Endometrium (tissue), 2 donors: Measurements from ENCODE around the gene ADCY2.

ENCODE experiments used
- FAIRE-seq: peaks from 2 replicates; lab custom pipeline; 2012; peaks lifted over from hg19 to GRCh38; lab: Jason Lieb, UNC
- donor health status: control.
- donor health status: control.

Gene ADCY2

DNA sequence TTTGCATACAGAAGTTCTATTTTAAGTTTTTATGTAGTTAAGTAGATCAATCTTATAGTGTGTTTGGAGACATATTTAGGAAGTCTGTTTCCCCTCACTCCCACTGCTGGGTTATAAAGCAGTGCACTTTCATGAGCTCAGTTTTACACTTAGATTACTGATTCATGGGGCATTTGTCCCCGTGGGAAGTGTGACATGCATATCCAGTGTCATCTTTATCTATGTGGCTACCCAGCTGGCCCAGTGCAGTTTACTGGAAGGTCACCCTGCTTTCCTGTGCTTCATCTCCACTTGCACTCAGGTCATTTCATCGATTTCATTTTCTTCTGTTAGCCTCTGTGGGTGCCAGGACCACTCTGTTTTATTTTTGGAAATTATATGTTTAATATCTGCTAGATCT, 49.1 kb downstream of the ADCY2 start:
- no peak for FAIRE-seq

DNA sequence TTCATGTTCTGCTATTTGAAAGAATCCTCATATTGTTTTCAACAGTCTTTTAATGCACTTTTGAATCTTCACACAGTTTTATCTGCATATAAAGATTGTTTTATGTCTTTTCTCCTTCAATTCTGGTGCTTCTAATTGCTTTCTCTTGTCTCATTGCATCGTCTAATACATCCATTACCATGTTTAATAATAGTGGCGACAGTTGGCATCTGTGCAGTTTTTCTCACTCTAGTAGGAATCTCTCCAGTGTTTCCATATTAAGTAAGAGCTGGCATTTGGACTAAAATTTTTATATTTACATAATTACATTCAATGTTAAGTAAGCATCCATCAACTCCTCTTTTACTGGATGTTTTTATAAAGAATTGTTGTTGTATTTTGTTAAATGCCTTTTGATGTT, 49.9 kb downstream of the ADCY2 start:
- FAIRE-seq: no peak

GRCh38 chr5:7446913-7447312, 51.0 kb downstream of the ADCY2 start:
- no peak for FAIRE-seq

- no peak for FAIRE-seq
Measured at GRCh38 chr5:7453947-7454346, 58.0 kb downstream of the ADCY2 start.

GRCh38 chr5:7456206-7456605, 60.3 kb downstream of the ADCY2 start:
- FAIRE-seq: no peak

DNA sequence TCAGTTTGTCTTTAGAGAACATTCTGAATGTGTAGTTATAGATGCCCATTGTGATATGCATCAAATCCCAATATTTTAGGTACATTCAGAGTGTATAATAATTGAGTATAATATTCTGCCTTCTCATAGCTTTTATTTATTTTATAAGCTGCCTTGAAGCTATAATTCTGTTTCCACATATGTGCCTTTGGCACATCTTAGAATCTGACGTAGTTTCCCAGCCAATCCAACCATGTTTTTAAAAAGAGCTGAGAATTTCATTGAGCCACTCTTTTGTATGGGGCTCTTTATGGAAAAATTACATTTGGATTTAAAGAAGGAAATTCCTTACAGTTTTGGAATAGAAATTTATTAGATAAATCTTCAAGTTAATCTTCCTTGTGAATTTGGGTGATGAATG, 65.4 kb downstream of the ADCY2 start:
- no peak for FAIRE-seq

DNA sequence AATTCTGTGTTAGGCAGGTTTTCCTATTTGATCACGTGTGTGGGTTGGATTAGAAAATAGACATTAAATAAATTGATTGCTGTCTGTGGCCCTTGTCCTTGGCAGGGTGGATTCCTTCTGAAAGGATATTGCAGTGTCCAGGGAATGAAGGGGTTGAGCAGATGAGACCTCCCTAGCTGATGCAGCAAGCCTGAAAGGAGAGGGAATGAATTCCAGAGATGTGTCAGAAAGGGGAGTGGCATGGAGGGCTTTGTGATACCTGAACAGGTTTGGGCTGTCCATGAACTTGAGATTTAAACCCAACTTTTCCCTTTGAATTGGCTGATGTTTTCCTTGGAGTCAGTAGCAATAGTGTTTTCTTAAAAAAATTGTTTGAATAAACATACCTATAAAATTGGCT, 66.8 kb downstream of the ADCY2 start:
- FAIRE-seq: no peak

- FAIRE-seq: no peak
Measured at GRCh38 chr5:7464182-7464581, 68.2 kb downstream of the ADCY2 start.

GRCh38 chr5:7467179-7467578, 71.2 kb downstream of the ADCY2 start:
- no peak for FAIRE-seq

DNA sequence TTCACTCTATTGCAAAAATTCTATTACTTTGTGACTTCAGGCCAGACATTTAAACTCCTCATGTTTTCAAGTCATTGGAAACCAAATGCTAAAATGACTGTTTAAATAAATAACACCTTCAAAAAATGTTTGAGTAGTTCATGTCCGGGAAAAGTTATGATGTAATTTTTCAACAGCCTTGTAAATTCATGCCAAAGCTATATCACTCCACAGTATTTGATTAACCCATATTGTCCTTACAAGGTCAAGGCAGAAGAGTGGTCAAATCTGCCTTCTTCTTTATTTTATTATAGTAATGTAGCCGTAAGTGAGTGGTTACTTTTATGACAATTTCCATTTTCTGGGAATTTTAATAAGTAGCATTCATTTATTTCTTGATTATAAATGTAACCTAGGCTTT, 72.8 kb downstream of the ADCY2 start:
- no peak for FAIRE-seq

GRCh38 chr5:7471710-7472109, 75.8 kb downstream of the ADCY2 start:
- FAIRE-seq: no peak

GRCh38 chr5:7473115-7473514, 77.2 kb downstream of the ADCY2 start:
- no peak for FAIRE-seq

DNA sequence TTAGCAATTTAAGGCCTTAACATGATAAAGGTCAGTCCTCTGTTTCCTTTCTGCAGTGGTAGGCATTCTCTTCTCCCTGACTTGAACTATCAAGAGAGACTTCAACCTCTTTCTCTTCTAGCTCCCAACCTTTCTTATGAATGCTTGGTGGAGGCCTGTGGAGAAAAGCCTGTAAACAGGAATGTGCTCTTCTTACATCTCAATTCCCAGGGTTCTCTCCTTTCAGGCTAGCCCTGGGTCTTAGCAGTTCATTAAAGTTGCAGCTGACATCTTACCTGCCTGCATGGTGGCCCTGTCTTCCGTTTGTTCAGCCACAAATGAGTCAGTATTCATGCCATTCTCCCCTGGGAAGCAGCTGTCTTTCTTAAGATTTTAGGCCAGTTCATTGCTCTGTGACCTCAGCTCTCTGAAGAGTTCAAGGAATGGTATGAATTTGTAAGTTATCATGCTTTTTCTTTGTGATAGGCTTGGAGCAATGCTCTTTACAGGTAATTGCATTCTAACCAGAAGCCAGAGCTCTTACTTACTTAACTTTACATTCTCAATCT, 77.8 kb downstream of the ADCY2 start:
- FAIRE-seq: no peak

DNA sequence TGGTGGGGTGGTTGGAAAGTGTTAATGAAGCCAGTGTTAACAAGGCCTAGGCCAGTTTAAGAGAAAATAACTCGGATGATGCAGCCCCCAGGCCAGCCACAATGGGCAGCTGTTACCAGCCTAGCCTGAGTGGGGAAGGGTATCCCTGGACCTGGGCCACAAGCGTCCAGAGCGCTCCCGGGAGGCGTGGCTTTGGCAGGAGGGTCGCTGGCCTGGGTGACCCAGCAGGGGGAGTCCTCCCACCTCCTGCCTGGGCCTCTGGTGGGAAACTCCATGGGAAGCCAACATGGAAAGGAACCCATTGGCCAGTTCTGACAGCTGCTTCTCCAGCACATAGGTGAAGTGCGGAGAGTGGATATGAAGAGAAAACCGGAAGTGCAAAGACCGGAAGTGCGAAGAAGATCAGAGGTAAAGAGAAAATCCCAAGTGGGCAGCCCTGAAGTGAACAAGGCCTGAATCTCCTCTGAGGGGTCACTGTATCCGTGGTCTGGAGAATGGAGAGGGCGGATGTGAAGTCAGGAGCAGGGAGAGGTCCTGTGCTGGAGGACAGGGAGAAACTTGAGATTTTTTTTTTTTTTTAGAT, 79.0 kb downstream of the ADCY2 start:
- FAIRE-seq: no peak

GRCh38 chr5:7478459-7478858, 82.5 kb downstream of the ADCY2 start:
- no peak for FAIRE-seq

GRCh38 chr5:7488734-7489133, 92.8 kb downstream of the ADCY2 start:
- FAIRE-seq: no peak

GRCh38 chr5:7492371-7492770, 96.4 kb downstream of the ADCY2 start:
- no peak for FAIRE-seq

- no peak for FAIRE-seq
Measured at GRCh38 chr5:7493081-7493480, 97.1 kb downstream of the ADCY2 start.

GRCh38 chr5:7493622-7494021, 97.7 kb downstream of the ADCY2 start:
- no peak for FAIRE-seq

DNA sequence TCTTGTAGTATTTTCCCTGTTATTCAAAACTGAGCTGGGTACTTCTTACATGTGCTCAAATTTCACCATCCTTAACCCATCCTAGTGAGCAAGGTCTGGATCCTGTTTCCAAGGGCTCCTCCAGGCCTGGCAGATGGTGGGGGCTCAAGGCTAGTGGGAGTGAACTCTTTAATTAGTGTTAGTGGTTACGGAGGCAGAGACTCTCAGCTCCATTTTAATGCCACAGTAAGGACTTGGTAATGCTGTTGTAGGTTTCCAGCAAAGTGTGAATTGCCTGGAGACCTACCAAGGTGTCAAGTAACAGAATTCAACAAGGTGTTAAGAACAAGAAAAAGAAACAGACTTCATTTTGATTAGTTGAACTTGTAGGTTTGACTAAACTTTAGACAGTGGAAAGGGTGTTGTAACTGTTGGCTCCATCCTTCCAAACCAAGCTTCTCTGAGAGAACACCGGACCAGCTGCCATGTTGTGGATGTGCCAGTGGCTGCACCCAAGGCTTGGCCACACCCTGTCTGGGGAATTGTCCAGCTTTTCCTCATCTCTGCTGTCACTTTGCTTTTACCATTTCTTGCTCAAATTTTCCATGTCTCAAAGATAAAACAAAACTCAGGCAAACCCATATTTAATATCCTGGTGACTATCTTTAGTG, 98.7 kb downstream of the ADCY2 start:
- FAIRE-seq: no peak

DNA sequence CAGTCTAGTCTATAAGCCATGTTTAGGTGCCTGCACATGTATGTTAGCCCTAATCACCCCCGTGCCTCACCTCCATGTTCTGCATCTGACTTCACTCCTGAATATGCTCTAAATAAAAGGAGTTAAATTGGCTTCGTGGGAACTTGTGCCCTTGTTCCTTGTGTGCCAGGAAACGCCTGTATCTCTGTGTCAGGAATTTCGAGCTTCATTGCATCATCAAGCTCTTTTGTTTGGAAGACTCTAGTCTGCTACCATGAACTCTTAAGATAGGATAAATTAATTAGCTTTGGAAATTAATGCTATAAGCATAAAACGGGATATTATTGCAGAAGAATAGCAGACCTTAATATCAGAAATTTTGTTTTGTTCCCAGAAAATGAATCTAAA, 99.2 kb downstream of the ADCY2 start:
- FAIRE-seq: no peak

GRCh38 chr5:7500256-7500655, 104.3 kb downstream of the ADCY2 start:
- no peak for FAIRE-seq

DNA sequence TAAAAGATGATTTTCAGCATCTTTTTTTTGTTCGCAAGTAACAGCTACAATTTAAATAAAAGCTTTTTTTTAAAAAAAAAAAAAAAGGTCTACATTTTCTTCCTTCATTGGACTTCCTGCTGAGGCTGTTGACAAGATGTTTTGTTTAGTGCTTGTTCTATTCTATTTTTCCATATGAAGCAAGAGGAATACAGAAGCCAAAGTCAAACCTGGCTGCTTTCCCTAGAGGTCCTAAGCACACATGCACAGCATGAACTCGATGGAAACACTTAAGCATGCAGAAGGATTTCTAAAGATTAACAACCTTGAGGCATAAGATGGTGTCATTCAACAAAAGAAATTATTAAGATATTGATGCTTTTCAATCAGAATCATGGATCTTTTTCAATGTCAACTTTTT, 105.1 kb downstream of the ADCY2 start:
- no peak for FAIRE-seq

DNA sequence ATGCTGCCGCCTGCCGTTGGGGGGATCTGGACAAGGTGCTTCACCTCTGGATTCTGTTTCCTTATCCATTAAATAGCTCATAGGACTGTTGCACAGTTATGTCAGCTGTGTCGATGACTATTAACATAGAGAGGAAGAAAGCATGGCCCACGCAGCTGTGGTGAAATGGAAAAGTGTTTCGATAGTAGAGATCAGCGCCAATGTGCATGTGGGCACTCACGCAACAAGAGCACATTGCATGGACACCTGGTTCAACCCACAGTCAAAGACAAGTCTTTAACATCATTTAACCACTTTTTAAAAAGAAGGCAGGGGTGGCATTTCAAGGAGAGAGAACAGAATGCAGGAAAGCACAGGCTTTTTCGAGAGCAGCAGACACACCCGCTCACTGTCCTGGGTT, 107.6 kb downstream of the ADCY2 start:
- no peak for FAIRE-seq
